Activated naive CD4-positive, alpha-beta T cell treated with Interleukin-2 at 50 U/mL for 16 hours (primary cell): ENCODE results near the gene CD9.
A peak's percentile ranks its signal among the peaks of the same experiment; 100 is the strongest.

Source experiments
- DNase-seq: peaks from one replicate; pipeline ENCODE4 v3.0.0-alpha.2; 2020

Gene CD9

DNA sequence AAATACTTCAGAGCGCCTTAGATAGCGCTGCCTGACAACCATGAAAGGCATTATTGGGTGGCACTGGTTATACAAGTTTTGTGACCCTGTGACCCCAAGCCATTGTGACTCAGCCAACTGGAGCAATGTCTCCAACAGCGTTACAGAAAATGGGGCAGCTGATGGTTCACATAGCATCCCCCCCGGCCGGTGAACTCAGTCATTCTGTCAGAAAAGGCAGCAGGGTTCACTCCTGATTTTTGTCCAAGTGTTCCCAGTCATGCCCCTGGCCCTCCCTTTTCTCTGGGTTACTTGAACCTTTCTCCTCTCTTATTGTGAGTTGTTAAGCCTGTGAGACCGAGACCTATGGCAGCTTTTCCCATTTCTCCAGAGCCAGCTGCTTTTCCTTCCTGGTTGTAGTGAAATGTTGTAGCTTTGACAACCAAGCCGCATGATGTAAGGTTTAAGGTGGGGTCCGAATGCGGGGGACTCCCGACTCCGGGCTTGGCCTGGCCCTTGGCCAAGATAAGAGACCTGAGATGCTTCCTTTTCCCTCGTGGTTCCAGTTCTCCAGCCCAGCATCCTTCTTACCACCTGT, 22.0 kb downstream of the CD9 start:
- DNase-seq, result no peak

DNA sequence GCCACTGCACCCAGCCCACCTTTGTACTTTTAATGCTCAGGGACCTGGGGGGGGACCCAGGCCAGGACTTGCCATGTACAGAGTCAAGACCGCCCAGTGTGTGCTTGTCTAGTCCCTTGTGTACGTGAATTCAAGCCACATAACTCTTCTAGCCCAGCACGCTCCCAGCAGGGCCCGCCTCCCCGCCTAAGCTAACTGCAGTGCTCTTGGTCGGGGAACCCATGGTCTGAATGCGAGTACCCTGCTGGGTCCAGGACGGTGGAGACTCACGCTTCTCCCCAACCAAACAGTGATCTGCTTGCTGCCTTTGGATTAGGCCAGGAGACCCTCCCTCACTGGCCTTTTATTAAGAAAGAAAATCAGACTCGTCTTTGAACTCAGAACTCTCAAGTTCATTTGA, 23.3 kb downstream of the CD9 start:
- DNase-seq, result no peak

DNA sequence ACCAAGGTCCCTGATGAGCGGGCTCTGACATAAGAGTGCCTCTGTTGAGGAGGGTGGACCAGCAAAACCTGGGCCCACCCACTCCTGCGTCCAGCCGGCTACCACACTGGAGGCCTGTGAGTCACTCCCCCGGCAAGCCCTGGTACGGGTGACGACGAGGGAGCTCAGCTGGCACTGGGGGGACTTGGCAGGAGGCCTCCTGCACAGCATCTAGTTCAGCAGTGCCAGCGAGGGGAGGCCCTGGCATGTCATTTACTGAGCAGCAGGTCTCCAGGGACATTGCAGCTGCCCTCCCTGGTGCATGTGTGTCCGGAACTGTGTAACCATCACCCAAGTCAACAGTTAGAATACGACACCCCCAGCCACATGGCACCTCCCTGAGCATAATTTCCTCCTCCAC, 24.4 kb downstream of the CD9 start:
- no peak for DNase-seq

DNA sequence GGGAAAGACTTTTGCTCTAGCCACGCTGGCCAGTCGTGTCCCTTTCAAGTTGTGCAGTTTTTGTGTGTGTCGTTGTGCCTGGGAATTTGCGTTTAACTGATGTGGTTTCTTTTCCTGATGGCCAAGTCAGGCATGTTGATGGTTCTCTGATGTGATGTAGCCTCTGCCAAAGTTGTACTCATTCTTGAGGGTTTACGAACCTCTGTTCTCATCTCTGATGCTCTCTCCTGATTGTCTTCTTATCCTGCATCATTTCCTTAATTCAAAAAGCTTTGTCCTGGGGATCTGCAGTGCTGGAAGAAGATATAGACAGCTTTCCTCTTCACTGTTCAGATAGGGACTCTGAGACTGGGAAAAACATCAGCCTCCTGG, 25.4 kb downstream of the CD9 start:
- no peak for DNase-seq

DNA sequence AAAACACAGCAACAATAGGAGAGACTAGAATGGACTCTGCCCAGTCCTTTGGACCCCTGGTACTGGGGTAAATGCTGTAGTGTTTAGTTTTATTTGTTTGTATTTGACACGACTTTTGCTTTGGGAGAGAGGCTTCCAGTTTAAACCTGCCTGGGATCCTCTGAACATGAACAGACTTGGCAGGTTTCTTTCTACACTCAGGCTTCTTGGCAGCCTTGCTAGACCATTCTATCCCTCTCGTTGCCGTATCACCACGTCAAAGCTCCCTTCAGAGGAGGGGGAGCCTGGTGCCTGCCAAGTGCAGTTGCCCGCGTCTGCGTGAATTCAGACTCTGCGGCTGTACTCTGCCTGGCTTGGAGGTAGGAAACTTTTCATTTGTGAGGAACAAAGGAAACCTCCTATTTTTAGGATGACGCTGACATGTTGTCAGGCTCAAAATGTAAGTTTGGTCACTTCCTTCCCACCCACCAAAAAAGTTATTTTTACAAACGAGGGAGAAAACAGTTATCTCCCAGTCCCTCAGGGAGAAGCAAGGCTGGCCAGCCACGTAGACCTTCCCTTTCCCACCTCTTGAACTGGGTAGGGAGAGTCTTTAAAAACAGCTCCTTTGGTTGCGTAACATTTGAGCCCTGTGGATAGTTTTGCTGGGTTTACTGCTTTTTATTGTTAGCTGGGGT, 25.9 kb downstream of the CD9 start:
- DNase-seq, result no peak

DNA sequence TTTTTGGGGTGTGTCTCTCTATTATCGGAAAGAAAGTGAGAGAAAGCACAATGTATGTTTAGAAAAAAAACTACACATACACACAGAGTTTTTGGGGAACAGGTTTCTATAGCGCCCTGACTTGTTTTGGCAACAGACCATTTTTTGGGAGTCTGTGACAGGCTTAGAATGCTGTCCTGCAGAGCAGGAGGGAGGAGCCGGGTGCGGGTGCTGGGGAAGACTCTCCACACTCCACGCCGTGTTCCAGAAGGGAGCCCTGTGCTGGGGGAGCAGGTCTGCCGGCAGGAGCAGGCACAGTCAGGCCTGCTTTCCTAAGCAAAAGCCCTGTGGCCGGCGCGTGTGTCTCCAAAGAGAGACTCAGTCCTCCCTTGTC, 26.5 kb downstream of the CD9 start:
- no peak for DNase-seq

DNA sequence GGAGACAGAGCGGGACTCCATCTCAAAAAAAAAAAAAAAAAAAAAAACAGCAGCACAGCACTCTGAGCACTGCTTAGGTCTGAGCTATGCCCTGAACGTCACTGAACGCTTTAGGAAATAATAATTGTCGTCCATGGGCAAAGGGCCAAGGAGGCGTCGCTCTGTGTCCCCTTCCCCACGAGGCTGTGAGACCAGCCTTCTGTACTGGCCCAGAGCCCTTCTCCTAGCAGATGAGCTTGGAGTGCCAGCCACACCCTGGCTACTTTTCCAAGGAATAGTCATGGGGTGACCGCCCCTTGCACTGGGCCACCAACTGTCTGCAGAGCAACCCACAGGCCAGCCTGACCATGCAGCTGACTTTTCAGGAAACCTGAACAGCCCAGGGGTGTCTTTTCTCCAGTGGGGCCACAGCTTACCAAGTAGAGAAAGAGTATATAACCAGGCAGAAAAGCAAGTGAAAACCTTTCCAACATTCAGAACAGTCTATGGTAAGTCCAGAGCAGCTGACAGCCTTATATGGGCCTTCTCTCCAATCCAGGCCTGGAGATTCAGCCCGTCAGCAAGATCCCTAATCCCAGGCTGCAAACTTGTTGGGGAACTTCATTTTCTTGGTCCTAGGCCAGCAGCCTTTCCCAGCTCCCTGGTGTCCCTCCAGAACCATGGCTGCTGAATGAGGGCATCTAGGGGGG, 28.5 kb downstream of the CD9 start:
- DNase-seq, result no peak

DNA sequence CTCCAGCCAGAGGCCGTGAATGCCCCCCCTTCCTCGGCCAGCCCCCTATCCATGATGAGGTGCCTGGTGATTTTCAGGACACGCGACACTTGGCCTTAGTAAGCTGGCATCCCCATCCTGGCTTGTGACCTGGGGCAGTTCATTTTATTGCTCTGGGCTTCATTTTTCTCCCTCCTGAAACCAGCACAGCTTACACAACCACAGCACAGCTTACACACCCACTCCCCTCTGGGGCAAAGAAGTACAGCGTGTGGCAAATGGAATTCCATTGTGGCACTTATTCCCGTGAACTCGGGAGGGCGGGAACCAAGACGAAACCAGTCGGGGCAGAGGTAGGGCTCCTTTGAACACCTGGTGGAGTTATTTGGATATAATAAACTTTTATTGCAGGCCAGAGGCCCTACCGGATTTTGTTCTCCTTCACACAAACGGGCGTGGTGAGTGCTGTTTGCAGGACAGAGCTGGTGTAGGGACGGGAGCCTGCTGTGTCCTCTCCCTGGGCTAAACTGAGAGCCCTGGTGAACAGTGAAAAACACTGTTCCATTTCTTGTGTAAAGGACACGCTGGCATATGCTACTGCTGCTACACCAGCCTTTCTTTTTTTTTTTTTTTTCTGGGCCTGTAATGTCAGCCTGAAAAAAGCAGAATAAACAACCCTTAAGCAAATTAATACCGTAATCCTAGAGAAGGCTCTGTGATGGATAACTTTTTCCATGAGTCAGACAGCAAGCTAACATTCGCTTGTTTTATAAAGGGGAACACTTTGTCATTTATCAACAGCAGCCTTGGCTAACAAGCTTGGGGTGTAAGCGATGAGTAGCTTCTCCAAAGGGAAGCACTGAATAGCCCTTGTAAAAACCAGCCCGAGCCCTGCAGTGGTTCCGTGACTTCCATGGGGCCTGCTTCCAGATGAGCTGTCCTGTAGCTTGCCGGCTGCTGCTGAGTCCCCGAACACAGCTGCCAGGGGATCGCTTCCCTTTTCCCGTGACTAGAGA, 29.3 kb downstream of the CD9 start:
- no peak for DNase-seq

DNA sequence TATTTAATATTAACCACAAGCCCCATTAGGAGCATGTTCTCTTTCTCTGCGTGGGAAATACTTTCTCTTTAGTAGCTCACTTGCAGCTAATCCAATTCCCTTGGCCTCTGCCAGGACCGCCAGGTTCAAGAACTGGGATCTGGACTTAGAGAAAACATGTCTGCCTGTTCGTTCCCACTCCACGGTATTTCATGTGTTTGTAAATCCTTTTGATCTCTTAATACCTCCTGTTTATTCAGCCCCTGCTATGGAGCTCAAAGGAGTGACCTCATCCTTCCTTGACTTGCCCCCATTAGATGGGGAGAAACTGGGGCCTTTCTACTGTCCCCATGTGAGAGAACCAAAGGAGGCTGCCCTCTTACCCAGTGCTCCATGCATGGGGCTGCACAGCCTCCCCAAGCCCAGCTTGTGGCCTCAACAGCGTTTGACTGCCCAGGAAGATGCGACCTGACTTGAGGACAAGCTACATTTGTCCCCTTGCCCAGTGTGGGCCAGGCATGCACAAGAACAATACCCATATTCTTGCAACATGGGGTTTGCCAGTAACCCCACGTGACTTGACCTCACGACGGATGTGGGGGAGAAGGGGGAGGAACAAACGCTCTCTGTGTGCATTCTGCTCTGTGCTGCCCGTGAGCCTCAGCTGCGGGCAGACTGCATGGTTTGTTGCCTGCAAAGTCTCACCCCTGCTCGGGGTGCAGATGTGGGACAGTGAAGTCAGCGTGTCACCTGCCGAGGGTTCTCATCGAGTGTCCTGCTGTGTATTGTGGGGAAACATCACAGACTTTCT, 30.3 kb downstream of the CD9 start:
- DNase-seq, result peak; percentile 67

DNA sequence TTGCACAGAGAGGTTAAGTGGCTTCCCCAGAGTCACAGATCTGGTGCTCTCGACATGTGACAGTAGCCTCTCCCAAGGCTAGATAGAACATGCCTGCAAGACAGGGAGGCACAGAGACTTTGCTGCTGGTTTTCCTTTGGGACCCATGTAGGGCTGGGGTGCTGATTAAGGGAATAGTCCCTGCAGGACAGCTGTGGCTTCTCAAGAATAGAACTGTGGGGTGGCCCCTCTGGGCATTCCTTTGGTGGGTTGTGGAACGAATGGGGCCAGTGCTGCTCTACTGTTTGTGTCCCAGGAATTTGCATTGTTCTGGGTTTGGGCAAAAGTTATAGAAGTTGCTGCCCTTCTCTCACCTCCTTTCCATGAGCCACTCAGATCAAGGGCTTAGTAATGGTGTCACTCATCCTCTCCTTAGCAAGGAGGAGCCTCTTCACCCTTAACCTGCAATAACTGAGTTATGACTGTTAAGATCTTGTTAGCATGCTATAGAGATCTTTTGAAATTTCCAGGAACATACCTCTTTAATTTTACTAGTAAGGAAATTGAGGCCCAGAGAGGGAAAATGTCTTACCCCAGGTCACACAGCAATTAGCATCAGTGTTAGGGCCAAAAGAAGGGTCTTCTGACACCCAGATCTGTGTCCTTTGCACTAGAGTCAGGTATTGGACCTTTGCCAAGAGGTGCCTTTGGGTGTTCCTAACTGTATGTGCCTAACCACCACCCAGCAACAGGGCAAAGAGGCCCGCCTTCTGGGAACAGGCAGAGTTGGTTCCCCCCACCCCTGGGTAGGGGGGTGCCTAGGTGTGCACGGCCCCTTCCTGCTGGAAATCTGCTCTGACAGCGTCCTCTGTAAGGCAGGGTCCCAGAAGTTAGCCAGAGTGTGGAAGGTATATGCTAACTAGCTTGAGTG, 31.4 kb downstream of the CD9 start:
- DNase-seq, result no peak

DNA sequence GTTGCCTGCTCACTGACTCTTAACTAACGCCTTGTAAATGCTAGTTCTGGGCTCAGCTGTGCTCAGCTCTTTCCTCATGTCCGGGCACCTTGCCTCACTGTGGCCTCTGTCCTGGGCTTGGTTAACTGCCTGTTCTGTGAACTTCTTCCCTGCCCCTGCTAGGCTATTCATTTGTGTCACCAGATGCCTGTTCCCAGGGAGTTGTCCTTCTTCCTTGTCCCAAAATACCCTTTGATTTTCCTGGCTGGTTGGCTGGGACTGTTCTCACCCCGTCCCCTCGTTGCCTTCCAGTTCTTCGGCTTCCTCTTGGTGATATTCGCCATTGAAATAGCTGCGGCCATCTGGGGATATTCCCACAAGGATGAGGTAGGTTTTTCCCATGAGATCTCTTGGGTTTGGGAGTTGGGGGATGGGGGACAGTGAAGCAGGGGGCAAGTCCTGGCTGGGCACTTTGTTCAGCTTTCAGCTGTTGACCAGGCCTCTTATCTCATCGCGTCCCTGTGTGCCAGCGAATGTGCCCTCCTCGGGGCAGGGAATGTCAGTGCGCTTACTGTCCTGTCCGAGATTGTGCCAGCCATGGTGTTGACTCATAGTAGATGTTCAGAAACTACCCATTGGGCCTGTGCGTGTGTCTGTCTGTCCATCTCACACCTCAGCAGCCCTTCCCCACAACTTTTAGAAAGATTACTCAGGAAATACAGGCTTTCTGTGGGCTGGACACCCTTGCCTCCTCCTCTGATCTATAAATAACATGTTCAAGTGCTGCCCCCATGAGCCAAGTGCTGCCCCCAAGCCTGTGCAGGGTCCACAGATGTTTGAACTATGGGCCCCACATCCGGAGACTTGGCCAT, 33.1 kb downstream of the CD9 start:
- DNase-seq, result no peak

DNA sequence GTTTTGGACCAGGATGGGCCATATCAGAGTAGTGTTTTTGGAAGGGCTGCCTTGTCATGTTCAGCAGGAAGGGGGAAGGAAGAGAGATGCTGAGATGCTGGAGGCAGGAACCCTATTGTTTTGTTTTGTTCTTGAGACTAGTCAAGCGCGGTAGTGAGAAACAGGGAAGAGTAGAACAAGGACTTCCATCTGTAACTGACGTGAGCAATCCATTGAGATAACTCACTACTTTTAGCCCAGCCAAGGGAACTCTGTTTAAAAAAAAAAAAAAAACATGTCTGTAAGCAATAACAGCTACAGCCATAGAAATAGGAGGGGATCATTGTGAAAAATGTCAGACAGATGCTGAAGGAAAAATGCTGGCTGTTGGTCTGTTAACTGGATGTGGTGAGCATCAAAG, 34.0 kb downstream of the CD9 start:
- DNase-seq, result no peak

DNA sequence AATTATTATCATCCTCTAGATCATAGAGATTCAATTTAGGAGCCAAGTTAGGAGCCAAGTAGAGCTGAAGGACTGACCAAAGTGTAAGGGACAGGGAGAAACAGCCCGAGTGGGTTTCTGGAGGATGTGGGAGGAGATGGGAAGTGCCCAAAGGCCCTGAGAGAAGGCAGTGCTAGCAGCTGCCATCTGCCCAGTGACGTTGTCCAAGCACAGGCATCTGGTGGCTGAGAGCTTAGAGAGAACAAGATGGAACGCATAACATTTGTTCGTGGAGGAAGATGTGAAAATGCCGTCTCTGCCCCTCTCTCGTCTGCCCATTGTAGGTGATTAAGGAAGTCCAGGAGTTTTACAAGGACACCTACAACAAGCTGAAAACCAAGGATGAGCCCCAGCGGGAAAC, 34.7 kb downstream of the CD9 start:
- DNase-seq, result no peak

DNA sequence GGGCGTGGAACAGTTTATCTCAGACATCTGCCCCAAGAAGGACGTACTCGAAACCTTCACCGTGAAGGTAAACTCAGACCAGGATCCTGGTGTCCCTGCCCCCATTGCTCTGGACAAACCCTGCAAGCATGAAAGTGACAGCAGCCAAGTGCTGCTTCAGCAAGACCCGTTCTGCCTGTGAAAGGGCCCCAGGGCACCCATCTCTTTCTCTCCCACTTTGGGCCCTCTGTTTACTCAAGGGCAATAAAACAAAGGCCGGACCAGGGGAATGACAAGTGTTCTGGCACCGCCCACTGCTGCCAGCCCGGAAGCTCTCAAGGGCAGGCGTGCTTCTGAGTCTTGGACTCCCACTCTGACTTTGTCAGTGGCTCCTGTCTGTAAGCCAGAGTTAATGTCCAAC, 35.3 kb downstream of the CD9 start:
- no peak for DNase-seq

DNA sequence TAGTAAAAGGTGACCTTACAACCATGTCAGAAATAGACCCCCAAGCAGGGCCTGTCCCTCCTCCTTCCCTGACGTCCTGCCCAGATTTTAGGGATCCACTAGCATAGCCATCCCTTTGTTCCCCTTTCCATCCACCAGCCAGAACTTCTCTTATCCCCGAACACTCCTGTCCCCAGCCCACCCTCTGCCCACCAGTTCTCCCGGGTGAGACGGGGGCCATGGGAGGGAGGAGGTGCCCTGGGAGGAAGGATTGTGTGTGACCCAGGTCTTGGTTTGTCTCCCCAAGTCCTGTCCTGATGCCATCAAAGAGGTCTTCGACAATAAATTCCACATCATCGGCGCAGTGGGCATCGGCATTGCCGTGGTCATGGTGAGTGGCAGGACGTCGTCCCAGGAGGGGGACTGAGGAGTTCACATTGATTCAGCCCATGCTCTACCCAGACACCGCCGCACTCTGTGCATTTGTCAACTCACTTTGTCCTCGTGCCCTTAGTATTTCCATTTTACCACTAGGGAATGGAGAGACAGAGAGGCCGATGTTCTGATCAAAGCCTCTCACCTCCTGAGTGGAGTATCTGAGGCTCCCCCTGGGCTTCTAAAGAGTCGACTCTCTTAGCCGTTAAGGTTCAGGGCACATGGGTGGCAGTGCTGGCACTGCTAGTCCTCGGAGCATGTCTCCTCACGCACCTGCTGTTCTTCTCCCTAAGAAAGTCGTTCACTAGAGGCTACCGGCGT, 35.9 kb downstream of the CD9 start:
- DNase-seq, result no peak

DNA sequence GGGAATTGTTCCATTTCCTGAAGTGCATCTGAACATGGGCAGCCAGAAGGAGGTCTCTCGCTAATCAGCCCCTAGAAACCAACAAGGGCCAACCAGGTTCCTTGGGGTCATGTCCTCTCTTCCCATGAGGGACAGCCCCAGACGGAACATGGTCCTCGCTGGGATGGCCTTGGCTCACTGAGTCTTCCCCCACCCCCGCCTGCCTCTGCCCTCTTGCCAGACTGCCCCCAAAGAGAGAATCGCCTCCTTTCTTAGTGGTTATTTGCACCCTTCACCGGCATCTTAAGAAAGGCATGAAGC, 36.4 kb downstream of the CD9 start:
- DNase-seq, result no peak

DNA sequence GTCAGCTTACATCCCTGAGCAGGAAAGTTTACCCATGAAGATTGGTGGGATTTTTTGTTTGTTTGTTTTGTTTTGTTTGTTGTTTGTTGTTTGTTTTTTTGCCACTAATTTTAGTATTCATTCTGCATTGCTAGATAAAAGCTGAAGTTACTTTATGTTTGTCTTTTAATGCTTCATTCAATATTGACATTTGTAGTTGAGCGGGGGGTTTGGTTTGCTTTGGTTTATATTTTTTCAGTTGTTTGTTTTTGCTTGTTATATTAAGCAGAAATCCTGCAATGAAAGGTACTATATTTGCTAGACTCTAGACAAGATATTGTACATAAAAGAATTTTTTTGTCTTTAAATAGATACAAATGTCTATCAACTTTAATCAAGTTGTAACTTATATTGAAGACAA, 37.6 kb downstream of the CD9 start:
- no peak for DNase-seq

DNA sequence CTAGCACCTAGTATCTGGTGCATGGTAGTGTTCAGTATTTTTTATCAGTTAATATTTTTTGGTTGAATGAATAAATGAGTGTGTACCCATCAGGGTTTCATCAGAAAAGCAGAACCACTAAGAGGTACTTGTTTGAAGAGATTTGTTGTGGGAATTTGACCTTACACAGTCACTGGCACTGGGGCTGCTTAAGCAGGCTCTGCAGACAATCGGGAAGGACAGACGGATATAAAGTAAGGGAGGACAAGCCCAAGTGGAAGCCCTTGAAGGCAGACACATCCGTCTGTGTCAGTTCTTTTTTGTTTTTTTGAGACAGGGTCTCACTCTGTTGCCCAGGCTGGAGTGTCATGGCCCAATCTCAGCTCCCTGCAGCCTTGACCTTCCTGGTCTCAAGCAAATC, 38.7 kb downstream of the CD9 start:
- DNase-seq, result no peak

DNA sequence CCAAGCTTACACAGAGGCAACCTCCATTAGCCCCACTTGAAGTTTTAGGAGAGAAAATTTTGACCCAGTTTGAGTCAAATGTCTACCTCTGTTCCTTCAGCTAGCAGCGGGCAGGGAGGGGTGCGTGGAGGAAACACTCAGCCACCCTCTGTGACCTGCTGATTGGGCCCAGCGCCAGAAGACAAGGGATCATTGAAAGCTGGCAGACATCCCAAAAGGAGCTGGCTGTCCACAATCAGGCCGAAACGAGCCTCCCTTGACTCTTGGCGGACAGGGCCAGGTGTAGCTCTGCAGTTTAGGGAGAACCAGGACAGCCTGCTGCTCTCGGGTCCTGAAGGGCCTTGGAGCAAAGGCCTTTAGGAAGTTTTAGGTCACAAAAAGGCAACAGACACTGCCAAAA, 41.3 kb downstream of the CD9 start:
- DNase-seq, result no peak

DNA sequence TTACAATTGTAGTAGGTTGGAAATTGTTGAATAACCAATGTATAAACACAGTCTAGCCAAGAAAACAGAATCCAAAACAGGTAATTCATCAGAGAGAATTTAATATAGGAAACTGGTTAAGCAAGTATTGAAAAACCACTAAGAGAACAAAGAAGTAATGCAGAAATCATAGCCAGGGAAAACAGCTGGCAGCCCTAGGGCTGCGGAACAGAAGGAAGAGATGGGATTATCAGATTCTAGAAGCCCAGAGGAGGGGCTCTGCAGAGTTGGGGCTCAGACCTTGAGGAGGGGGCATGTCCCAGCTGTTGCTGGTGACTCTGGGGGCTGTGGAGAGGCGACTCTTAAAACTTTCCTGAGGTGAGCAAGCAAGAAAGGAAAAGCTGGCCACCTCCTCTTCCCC, 49.4 kb downstream of the CD9 start:
- no peak for DNase-seq
